Measurements from ENCODE around the gene OR4D1.

OR4D1 gene

GRCh38 chr17:58153046-58153445 is 4.9 kb downstream of the OR4D1 start:
- peak; percentile 20 to 22 for DNase-seq (ENCODE audit: low read depth in 1 of 2, low spot score in 1 of 2)

GRCh38 chr17:58153671-58154070 is 5.5 kb downstream of the OR4D1 start:
- no peak for DNase-seq (ENCODE audit: low read depth in 1 of 2, low spot score in 1 of 2)

GRCh38 chr17:58156839-58157803 is 8.9 kb downstream of the OR4D1 start:
- peak; percentile 12 to 25 for DNase-seq (ENCODE audit: low read depth in 1 of 2, low spot score in 1 of 2)

- no peak for DNase-seq (ENCODE audit: low read depth in 1 of 2, low spot score in 1 of 2)
These were observed 10.0 kb downstream of the OR4D1 start for GRCh38 chr17:58158181-58158580.

GRCh38 chr17:58161566-58161965 is 13.4 kb downstream of the OR4D1 start:
- DNase-seq (ENCODE audit: low read depth in 1 of 2, low spot score in 1 of 2), result no peak

GRCh38 chr17:58165981-58166380 is 17.8 kb downstream of the OR4D1 start:
- DNase-seq (ENCODE audit: low read depth in 1 of 2, low spot score in 1 of 2), result no peak

GRCh38 chr17:58166682-58167081 is 18.5 kb downstream of the OR4D1 start, which contains the start of gene OR4D2:
Gene OR4D2 (plus strand): TSS chr17:58166982. CDS start chr17:58169656, 2,674 bp downstream.
- no peak for DNase-seq (ENCODE audit: low read depth in 1 of 2, low spot score in 1 of 2)

- no peak for DNase-seq (ENCODE audit: low read depth in 1 of 2, low spot score in 1 of 2)
These were observed 22.4 kb downstream of the OR4D1 start for GRCh38 chr17:58170622-58171021.

- no peak for DNase-seq (ENCODE audit: low read depth in 1 of 2, low spot score in 1 of 2)
These were observed 24.3 kb downstream of the OR4D1 start for GRCh38 chr17:58172369-58173071.

GRCh38 chr17:58174871-58175270 is 26.7 kb downstream of the OR4D1 start:
- no peak for DNase-seq (ENCODE audit: low read depth in 1 of 2, low spot score in 1 of 2)

- DNase-seq (ENCODE audit: low read depth in 1 of 2, low spot score in 1 of 2), result no peak
These were observed 28.0 kb downstream of the OR4D1 start for GRCh38 chr17:58176200-58176599.

- no peak for DNase-seq (ENCODE audit: low read depth in 1 of 2, low spot score in 1 of 2)
These were observed 33.6 kb downstream of the OR4D1 start for GRCh38 chr17:58181796-58182195.

GRCh38 chr17:58183514-58183913 is 35.3 kb downstream of the OR4D1 start:
- DNase-seq (ENCODE audit: low read depth in 1 of 2, low spot score in 1 of 2), result no peak

- DNase-seq (ENCODE audit: low read depth in 1 of 2, low spot score in 1 of 2), result no peak
These were observed 36.3 kb downstream of the OR4D1 start for GRCh38 chr17:58184308-58184985.

- DNase-seq (ENCODE audit: low read depth in 1 of 2, low spot score in 1 of 2), result no peak
These were observed 37.0 kb downstream of the OR4D1 start for GRCh38 chr17:58184986-58185761.

GRCh38 chr17:58186591-58186990 is 38.4 kb downstream of the OR4D1 start:
- no peak for DNase-seq (ENCODE audit: low read depth in 1 of 2, low spot score in 1 of 2)

GRCh38 chr17:58187063-58187462 is 38.9 kb downstream of the OR4D1 start:
- no peak for DNase-seq (ENCODE audit: low read depth in 1 of 2, low spot score in 1 of 2)

- no peak for DNase-seq (ENCODE audit: low read depth in 1 of 2, low spot score in 1 of 2)
These were observed 39.5 kb downstream of the OR4D1 start for GRCh38 chr17:58187675-58188074.

GRCh38 chr17:58189436-58190146 is 41.4 kb downstream of the OR4D1 start:
- no peak for DNase-seq (ENCODE audit: low read depth in 1 of 2, low spot score in 1 of 2)

GRCh38 chr17:58191241-58191896 is 43.2 kb downstream of the OR4D1 start:
- DNase-seq (ENCODE audit: low read depth in 1 of 2, low spot score in 1 of 2), result no peak

Measured in activated T-helper 1 cell treated with anti-CD3 and anti-CD28 coated beads, Interleukin-2, amount 50 U/mL, for 16 hours (primary cell).